ENCODE data around the gene SOCS6. TPM values are rescaled to one million over a fixed set of nuclear protein-coding genes. Genes with fewer than 3 reads are reported as not detected.
"Not testable (repeated sequence)": the region's sequence is repeated elsewhere in the genome, so short reads cannot be mapped to it uniquely, and the experiment has no call there.

SOCS6 gene
- polyA plus RNA-seq, 3 donors from 2014 or later = 1.4 to 2.8 TPM; not detected in 1

GRCh38 chr18:70334728-70335329 is 46.0 kb downstream of the SOCS6 start:
- Mint-ChIP-seq H3K9me3 (peaks cover 0 to 4% (median 0%) of the 10 kb centered on the region in 6 donors), H3K4me3 (no peak overlapping the region), H3K4me1 (peaks cover 0 to 1% of the 10 kb centered on the region in 2 donors), H3K27me3 (ENCODE audit: low read depth in 3 of 3) (peaks cover 0 to 3% (median 0%) of the 10 kb centered on the region in 3 donors), H3K36me3 (peaks cover 0 to 8% (median 3%) of the 10 kb centered on the region in 3 donors), H3K27ac (no peak overlapping the region)
- no peak for DNase-seq

- Mint-ChIP-seq H3K27me3 (ENCODE audit: low read depth in 3 of 3) (peaks cover 0 to 3% (median 0%) of the 10 kb centered on the region in 3 donors), H3K9me3 (peaks cover 0 to 4% (median 0%) of the 10 kb centered on the region in 6 donors), H3K27ac (no peak overlapping the region), H3K36me3 (peaks cover 0 to 8% (median 3%) of the 10 kb centered on the region in 3 donors), H3K4me3 (no peak overlapping the region), H3K4me1 (no peaks in the 10 kb centered on the region)
- no peak for DNase-seq
Observed at GRCh38 chr18:70335892-70336726, 47.3 kb downstream of the SOCS6 start.

GRCh38 chr18:70337139-70337972 is 48.5 kb downstream of the SOCS6 start:
- no peak for DNase-seq
- H3K4me1 Mint-ChIP-seq = no peaks in the 10 kb centered on the region
- H3K27me3 Mint-ChIP-seq (ENCODE audit: low read depth in 3 of 3) = no peaks in the 10 kb centered on the region
- H3K27ac Mint-ChIP-seq = no peak overlapping the region
- peaks cover 0 to 4% (median 0%) of the 10 kb centered on the region in 6 donors for H3K9me3 Mint-ChIP-seq
- H3K36me3 Mint-ChIP-seq = peaks cover 0 to 8% (median 0%) of the 10 kb centered on the region in 3 donors
- no peak overlapping the region for H3K4me3 Mint-ChIP-seq

GRCh38 chr18:70338890-70339289 is 50.0 kb downstream of the SOCS6 start:
- no peak for DNase-seq
- Mint-ChIP-seq H3K4me3 (no peak overlapping the region), H3K4me1 (no peaks in the 10 kb centered on the region), H3K27me3 (ENCODE audit: low read depth in 3 of 3) (no peaks in the 10 kb centered on the region), H3K36me3 (peaks cover 0 to 8% (median 0%) of the 10 kb centered on the region in 3 donors), H3K27ac (no peak overlapping the region), H3K9me3 (no peaks in the 10 kb centered on the region)

- no peak overlapping the region for H3K4me3 Mint-ChIP-seq
- peaks cover 0 to 8% (median 0%) of the 10 kb centered on the region in 3 donors for H3K36me3 Mint-ChIP-seq
- H3K27ac Mint-ChIP-seq = no peak overlapping the region
- no peak for DNase-seq
- H3K4me1 Mint-ChIP-seq = no peaks in the 10 kb centered on the region
- H3K9me3 Mint-ChIP-seq = no peaks in the 10 kb centered on the region
- no peaks in the 10 kb centered on the region for H3K27me3 Mint-ChIP-seq (ENCODE audit: low read depth in 3 of 3)
Observed at GRCh38 chr18:70339915-70340314, 51.1 kb downstream of the SOCS6 start.

GRCh38 chr18:70348481-70348880 is 59.6 kb downstream of the SOCS6 start:
- H3K27me3 Mint-ChIP-seq (ENCODE audit: low read depth in 3 of 3); H3K9me3 Mint-ChIP-seq; H3K27ac Mint-ChIP-seq; H3K4me1 Mint-ChIP-seq; DNase-seq; H3K4me3 Mint-ChIP-seq: not testable (repeated sequence)
- peaks cover 12 to 22% (median 18%) of the 10 kb centered on the region in 3 donors for H3K36me3 Mint-ChIP-seq

- H3K27me3 Mint-ChIP-seq (ENCODE audit: low read depth in 3 of 3) = peaks cover 0 to 3% (median 0%) of the 10 kb centered on the region in 3 donors
- no peak overlapping the region for H3K4me3 Mint-ChIP-seq
- no peak overlapping the region for H3K27ac Mint-ChIP-seq
- H3K9me3 Mint-ChIP-seq = peaks cover 0 to 2% (median 0%) of the 10 kb centered on the region in 6 donors
- no peaks in the 10 kb centered on the region for H3K4me1 Mint-ChIP-seq
- no peak for DNase-seq
- peaks cover 12 to 22% (median 18%) of the 10 kb centered on the region in 3 donors for H3K36me3 Mint-ChIP-seq
Observed at GRCh38 chr18:70349316-70349715, 60.5 kb downstream of the SOCS6 start.

GRCh38 chr18:70354080-70354479 is 65.2 kb downstream of the SOCS6 start:
- peaks cover 0 to 3% (median 0%) of the 10 kb centered on the region in 3 donors for H3K27me3 Mint-ChIP-seq (ENCODE audit: low read depth in 3 of 3)
- no peak for DNase-seq
- peaks cover 0 to 6% (median 0%) of the 10 kb centered on the region in 6 donors for H3K9me3 Mint-ChIP-seq
- no peaks in the 10 kb centered on the region for H3K4me1 Mint-ChIP-seq
- no peak overlapping the region for H3K27ac Mint-ChIP-seq
- no peak overlapping the region for H3K4me3 Mint-ChIP-seq
- peaks cover 4 to 16% (median 6%) of the 10 kb centered on the region in 3 donors for H3K36me3 Mint-ChIP-seq

GRCh38 chr18:70354771-70355170 is 65.9 kb downstream of the SOCS6 start:
- Mint-ChIP-seq H3K4me1 (no peaks in the 10 kb centered on the region), H3K36me3 (peaks cover 4 to 16% (median 4%) of the 10 kb centered on the region in 3 donors), H3K4me3 (no peak overlapping the region), H3K27me3 (ENCODE audit: low read depth in 3 of 3) (peaks cover 0 to 3% (median 0%) of the 10 kb centered on the region in 3 donors), H3K27ac (no peak overlapping the region), H3K9me3 (peaks cover 0 to 6% (median 0%) of the 10 kb centered on the region in 6 donors)
- no peak for DNase-seq

GRCh38 chr18:70355620-70356385 is 67.0 kb downstream of the SOCS6 start:
- Mint-ChIP-seq H3K36me3 (peaks cover 3 to 9% (median 4%) of the 10 kb centered on the region in 3 donors), H3K27me3 (ENCODE audit: low read depth in 3 of 3) (peaks cover 0 to 3% (median 0%) of the 10 kb centered on the region in 3 donors), H3K27ac (no peak overlapping the region), H3K9me3 (peaks cover 0 to 6% (median 0%) of the 10 kb centered on the region in 6 donors), H3K4me3 (no peak overlapping the region), H3K4me1 (no peaks in the 10 kb centered on the region)
- no peak for DNase-seq

GRCh38 chr18:70358105-70358406 is 69.2 kb downstream of the SOCS6 start:
- not testable (repeated sequence) for H3K36me3 Mint-ChIP-seq; DNase-seq; H3K9me3 Mint-ChIP-seq; H3K4me3 Mint-ChIP-seq; H3K4me1 Mint-ChIP-seq; H3K27me3 Mint-ChIP-seq (ENCODE audit: low read depth in 3 of 3); H3K27ac Mint-ChIP-seq

GRCh38 chr18:70359071-70359470 is 70.2 kb downstream of the SOCS6 start:
- no peak for DNase-seq
- Mint-ChIP-seq H3K27me3 (ENCODE audit: low read depth in 3 of 3) (peaks cover 0 to 3% (median 0%) of the 10 kb centered on the region in 3 donors), H3K27ac (no peak overlapping the region), H3K4me1 (no peaks in the 10 kb centered on the region), H3K4me3 (no peak overlapping the region), H3K9me3 (peaks cover 0 to 4% (median 0%) of the 10 kb centered on the region in 6 donors), H3K36me3 (no peaks in the 10 kb centered on the region)

GRCh38 chr18:70362258-70362657 is 73.4 kb downstream of the SOCS6 start:
- no peaks in the 10 kb centered on the region for H3K4me1 Mint-ChIP-seq
- H3K9me3 Mint-ChIP-seq = peaks cover 0 to 4% (median 0%) of the 10 kb centered on the region in 6 donors
- H3K27me3 Mint-ChIP-seq (ENCODE audit: low read depth in 3 of 3) = peaks cover 0 to 4% (median 0%) of the 10 kb centered on the region in 3 donors
- no peak overlapping the region for H3K4me3 Mint-ChIP-seq
- no peaks in the 10 kb centered on the region for H3K36me3 Mint-ChIP-seq
- H3K27ac Mint-ChIP-seq = no peak overlapping the region
- no peak for DNase-seq
